ENCODE measurements around the gene BRIP1. TPM values are rescaled to one million over a fixed set of nuclear protein-coding genes. Genes with fewer than 3 reads are reported as not detected.
"Not testable (repeated sequence)": the region's sequence is repeated elsewhere in the genome, so short reads cannot be mapped to it uniquely, and the experiment has no call there.

BRIP1 gene
- total RNA-seq, 1 experiment from 2014 or later = 9.4 TPM

- H3K9me3 ChIP-seq (ENCODE audit: control insufficient read depth, insufficient read depth, low read depth, low read length); H3K4me3 ChIP-seq (ENCODE audit: low read depth in 2 of 2, low read length in 2 of 2); intact Hi-C loops (cut with micrococcal nuclease; ENCODE audit: unreplicated experiment); DNase-seq (ENCODE audit: low read depth, low spot score); POLR2A ChIA-PET; BruUV-seq (replicated peaks); H3K36me3 ChIP-seq (ENCODE audit: control insufficient read depth, insufficient read depth, low read length); H3K27me3 ChIP-seq (ENCODE audit: control insufficient read depth, insufficient read depth, low read length); H3K27ac ChIP-seq (ENCODE audit: low read length); CTCF ChIA-PET; ATAC-seq; H3K4me1 ChIP-seq (ENCODE audit: control insufficient read depth, insufficient read depth, low read length); in situ Hi-C loops (cut with HindIII; ENCODE audit: low pct_unique_long_range_greater_than_20kb, low sequenced_read_pairs): not testable (repeated sequence)
Measured at GRCh38 chr17:61676522-61676921, 186.8 kb downstream of the BRIP1 start.

GRCh38 chr17:61674609-61675008, 188.7 kb downstream of the BRIP1 start:
- CTCF ChIA-PET = not testable (repeated sequence)

GRCh38 chr17:61673019-61673897, 190.1 kb downstream of the BRIP1 start:
- BruUV-seq (replicated peaks); POLR2A ChIA-PET; in situ Hi-C loops (cut with HindIII; ENCODE audit: low pct_unique_long_range_greater_than_20kb, low sequenced_read_pairs); H3K4me1 ChIP-seq (ENCODE audit: control insufficient read depth, insufficient read depth, low read length); H3K36me3 ChIP-seq (ENCODE audit: control insufficient read depth, insufficient read depth, low read length); H3K9me3 ChIP-seq (ENCODE audit: control insufficient read depth, insufficient read depth, low read depth, low read length); ATAC-seq; intact Hi-C loops (cut with micrococcal nuclease; ENCODE audit: unreplicated experiment); H3K27ac ChIP-seq (ENCODE audit: low read length); H3K4me3 ChIP-seq (ENCODE audit: low read depth in 2 of 2, low read length in 2 of 2); DNase-seq (ENCODE audit: low read depth, low spot score); H3K27me3 ChIP-seq (ENCODE audit: control insufficient read depth, insufficient read depth, low read length); CTCF ChIA-PET: not testable (repeated sequence)

More at GRCh38 chr17:61674609-61675008, 188.7 kb downstream of the BRIP1 start:
- DNase-seq (ENCODE audit: low read depth, low spot score); POLR2A ChIA-PET; ATAC-seq; H3K4me1 ChIP-seq (ENCODE audit: control insufficient read depth, insufficient read depth, low read length); H3K4me3 ChIP-seq (ENCODE audit: low read depth in 2 of 2, low read length in 2 of 2); intact Hi-C loops (cut with micrococcal nuclease; ENCODE audit: unreplicated experiment); H3K27me3 ChIP-seq (ENCODE audit: control insufficient read depth, insufficient read depth, low read length); H3K36me3 ChIP-seq (ENCODE audit: control insufficient read depth, insufficient read depth, low read length); BruUV-seq (replicated peaks); H3K9me3 ChIP-seq (ENCODE audit: control insufficient read depth, insufficient read depth, low read depth, low read length); H3K27ac ChIP-seq (ENCODE audit: low read length); in situ Hi-C loops (cut with HindIII; ENCODE audit: low pct_unique_long_range_greater_than_20kb, low sequenced_read_pairs): not testable (repeated sequence)

DNA sequence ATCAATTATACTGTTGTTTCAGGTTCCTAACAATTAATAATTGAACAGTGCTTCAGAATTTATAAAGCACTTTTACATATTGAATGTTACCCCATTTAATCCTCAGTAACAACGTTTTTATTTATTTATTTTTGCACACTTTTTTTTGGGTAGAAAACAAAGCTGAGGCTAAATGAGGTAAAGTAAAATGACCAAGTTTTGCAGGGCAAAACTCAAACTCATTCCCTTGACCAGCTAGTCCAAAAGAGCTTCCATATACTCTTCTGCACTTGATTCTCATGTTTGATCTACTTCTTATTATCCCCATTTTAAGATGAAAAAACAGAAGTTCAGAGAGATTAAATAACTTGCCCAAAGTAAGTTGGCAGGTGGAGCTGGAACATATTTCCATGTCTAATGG, 191.2 kb downstream of the BRIP1 start:
- Histone ChIP-seq H3K27ac (ENCODE audit: low read length) (no peak overlapping the region), H3K36me3 (ENCODE audit: control insufficient read depth, insufficient read depth, low read length) (no peaks in the 10 kb centered on the region), H3K27me3 (ENCODE audit: control insufficient read depth, insufficient read depth, low read length) (no peaks in the 10 kb centered on the region; the same call in 1 of the 2 replicates), H3K4me3 (ENCODE audit: low read depth in 2 of 2, low read length in 2 of 2) (no peak overlapping the region), H3K4me1 (ENCODE audit: control insufficient read depth, insufficient read depth, low read length) (no peaks in the 10 kb centered on the region), H3K9me3 (ENCODE audit: control insufficient read depth, insufficient read depth, low read depth, low read length) (no peaks in the 10 kb centered on the region)
- TF ChIP-seq CTCF (IDR thresholded peaks at IDR 0.05) (no peak), TCF7L2 (IDR thresholded peaks at IDR 0.05; ENCODE audit: low read depth, low read length) (no peak), REST (IDR thresholded peaks at IDR 0.05; ENCODE audit: insufficient read depth in 1 of 2, low read depth in 2 of 2, low read length in 1 of 2) (no peak), POLR2AphosphoS5 (IDR thresholded peaks at IDR 0.05; ENCODE audit: low read depth, low read length) (no peak), SIN3A (IDR thresholded peaks at IDR 0.05; ENCODE audit: borderline replicate concordance, insufficient read depth, low read depth, low read length) (no peak)
- CTCF ChIA-PET = no interaction called here
- intact Hi-C loops (cut with micrococcal nuclease; ENCODE audit: unreplicated experiment) (no loop called here), in situ Hi-C loops (cut with HindIII; ENCODE audit: low pct_unique_long_range_greater_than_20kb, low sequenced_read_pairs) (no loop called here)
- DNase-seq (ENCODE audit: low read depth, low spot score) (no peak), ATAC-seq (no peak)
- no TSS peak for BruUV-seq (replicated peaks)
- POLR2A ChIA-PET = no interaction called here
